CD4-positive, alpha-beta memory T cell (primary cell): ENCODE measurements around the gene ATP4B. TPM values are rescaled to one million over a fixed set of nuclear protein-coding genes. Genes with fewer than 3 reads are reported as not detected.
"Not testable (repeated sequence)": the region's sequence is repeated elsewhere in the genome, so short reads cannot be mapped to it uniquely, and the experiment has no call there.

Source experiments
- CTCF ChIA-PET: fragments of 350-600 bp; sonication (Branson Sonifier 250); formaldehyde crosslinking; loops from one replicate; lab custom pipeline; 2021; ENCODE audit warnings: inconsistent platforms; ENCODE audit not compliant: partially characterized antibody; lab: Charles Lee
- POLR2A ChIA-PET: fragments of 350-600 bp; sonication (Branson Sonifier 250); formaldehyde crosslinking; loops from one replicate; lab custom pipeline; 2021; ENCODE audit not compliant: partially characterized antibody; lab: Charles Lee
- DNase-seq, 5 donors: peaks; one replicate each; pipeline versions ENCODE4 v3.0.0 to v3.0.0-alpha.2; 2020 to 2022; ENCODE audit warnings: mixed read lengths in 1 of 5
- H3K27ac ChIP-seq: one replicate; pipeline ENCODE4 v1.7.0; 2013; ENCODE audit warnings: low read depth, low read length
- H3K27me3 ChIP-seq: 2 replicates; pipeline ENCODE4 v1.7.0; 2013; ENCODE audit warnings: mild to moderate bottlenecking, low read length, moderate library complexity; ENCODE audit not compliant: insufficient read depth
- H3K36me3 ChIP-seq: 2 replicates; pipeline ENCODE4 v1.7.0; 2013; ENCODE audit warnings: mild to moderate bottlenecking, low read length, moderate library complexity; ENCODE audit not compliant: insufficient read depth
- H3K4me1 ChIP-seq: 2 replicates; pipeline ENCODE4 v1.7.0; 2013; ENCODE audit warnings: mild to moderate bottlenecking, low read length, moderate library complexity; ENCODE audit not compliant: insufficient read depth
- H3K4me3 ChIP-seq, 2 donors: one replicate each; pipeline ENCODE4 v1.7.0; 2013; ENCODE audit warnings: low read length in 2 of 2, mild to moderate bottlenecking in 1 of 2
- H3K9me3 ChIP-seq, 2 donors: one replicate each; pipeline ENCODE4 v1.7.0; 2013; ENCODE audit warnings: low read length in 2 of 2, control low read depth in 1 of 2; ENCODE audit not compliant: control insufficient read depth in 1 of 2
- H3K27ac Mint-ChIP-seq, 7 donors: one replicate each; pipeline ENCODE4 v1.8.0; 2020 to 2021; ENCODE audit warnings: mixed read lengths in 7 of 7, mild to moderate bottlenecking in 6 of 7, inconsistent platforms in 3 of 7, moderate library complexity in 3 of 7
- H3K27me3 Mint-ChIP-seq, 2 donors: one replicate each; pipeline ENCODE4 v1.8.0; 2020 to 2021; ENCODE audit warnings: mixed read lengths in 2 of 2
- H3K36me3 Mint-ChIP-seq, 2 donors: one replicate each; pipeline ENCODE4 v1.8.0; 2020 to 2021; ENCODE audit warnings: mixed read lengths in 2 of 2, inconsistent platforms in 1 of 2, mild to moderate bottlenecking in 1 of 2
- H3K4me1 Mint-ChIP-seq, 4 donors: one replicate each; pipeline ENCODE4 v1.8.0; 2020 to 2021; ENCODE audit warnings: mixed read lengths in 4 of 4, mild to moderate bottlenecking in 1 of 4
- H3K4me3 Mint-ChIP-seq, 8 donors: one replicate each; pipeline ENCODE4 v1.8.0; 2020 to 2021; ENCODE audit warnings: mixed read lengths in 8 of 8, mild to moderate bottlenecking in 7 of 8, moderate library complexity in 6 of 8, inconsistent platforms in 3 of 8
- H3K9me3 Mint-ChIP-seq, 8 donors: one replicate each; pipeline ENCODE4 v1.8.0; 2020 to 2021; ENCODE audit warnings: mixed read lengths in 8 of 8, mild to moderate bottlenecking in 5 of 8, inconsistent platforms in 3 of 8, moderate library complexity in 1 of 8
- intact Hi-C: fragments of 100-400 bp; cut with micrococcal nuclease; formaldehyde crosslinking; loops from one replicate; pipeline ENCODE4 v1.15.1; 2023
- polyA plus RNA-seq, 2 donors: library from polyadenylated mRNA; unstranded; fragments of 300-500 nt; fragmentation: Illumina TruSeq; gene quantifications; one replicate each; pipeline ENCODE4 v1.2.3, GENCODE V29; 2021
- total RNA-seq, 2 experiments: library from RNA; stranded (reverse); gene quantifications; one replicate each; pipeline ENCODE4 v1.2.3, GENCODE V29; 2021

Gene ATP4B
- total and polyA plus RNA-seq, 4 experiments from 2014 or later = 0.21 TPM; not detected in 3

DNA sequence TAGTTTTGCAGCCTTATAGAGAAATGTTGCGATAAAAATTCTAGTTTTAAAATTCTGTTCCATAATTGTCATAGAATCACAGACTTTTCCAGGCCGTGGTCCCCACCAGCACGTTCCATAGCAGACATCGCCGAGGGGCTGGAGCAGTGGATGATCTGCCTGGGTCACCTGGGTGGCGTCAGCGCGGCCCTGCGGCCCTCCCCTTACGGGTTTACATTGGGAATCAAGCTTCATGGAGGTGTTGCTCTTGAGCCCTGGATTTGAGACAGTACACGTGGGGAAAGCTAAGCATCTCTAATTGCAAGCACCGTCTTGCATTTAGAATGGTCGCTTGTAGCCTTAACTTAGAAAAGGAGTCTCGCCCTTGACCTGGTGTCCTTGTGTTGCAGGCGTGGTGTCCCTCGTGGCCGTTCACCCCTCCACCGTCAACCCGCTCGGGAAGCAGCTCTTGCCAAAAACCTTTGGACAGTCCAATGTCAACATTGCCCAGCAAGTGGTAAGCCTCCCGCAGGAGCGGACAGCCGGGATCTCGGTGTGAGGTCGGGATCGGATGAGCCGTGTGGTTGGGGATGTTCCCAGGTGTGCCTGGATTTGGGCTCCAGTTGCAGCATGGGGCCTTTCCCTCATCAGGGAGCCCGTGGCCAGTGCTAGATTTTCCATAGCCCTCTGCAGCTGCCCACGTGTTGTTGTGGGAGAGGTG is 35.1 kb downstream of the ATP4B start:
- Histone ChIP-seq H3K27ac (no peak overlapping the region), H3K9me3 (no peaks in the 10 kb centered on the region), H3K4me3 (no peak overlapping the region), H3K36me3 (peaks cover 9% of the 10 kb centered on the region), H3K27me3 (no peaks in the 10 kb centered on the region), H3K4me1 (no peaks in the 10 kb centered on the region)
- H3K9me3 Mint-ChIP-seq = no peaks in the 10 kb centered on the region
- H3K4me1 Mint-ChIP-seq = peaks cover 0 to 6% (median 4%) of the 10 kb centered on the region in 4 donors
- H3K36me3 Mint-ChIP-seq = peaks cover 14 to 25% of the 10 kb centered on the region in 2 donors
- H3K4me3 Mint-ChIP-seq = no peak overlapping the region
- H3K27ac Mint-ChIP-seq = no peak overlapping the region
- DNase-seq = no peak
- ChIA-PET CTCF (no interaction called here), POLR2A (no interaction called here)
- intact Hi-C loops = no loop called here
- no peaks in the 10 kb centered on the region for H3K27me3 Mint-ChIP-seq

DNA sequence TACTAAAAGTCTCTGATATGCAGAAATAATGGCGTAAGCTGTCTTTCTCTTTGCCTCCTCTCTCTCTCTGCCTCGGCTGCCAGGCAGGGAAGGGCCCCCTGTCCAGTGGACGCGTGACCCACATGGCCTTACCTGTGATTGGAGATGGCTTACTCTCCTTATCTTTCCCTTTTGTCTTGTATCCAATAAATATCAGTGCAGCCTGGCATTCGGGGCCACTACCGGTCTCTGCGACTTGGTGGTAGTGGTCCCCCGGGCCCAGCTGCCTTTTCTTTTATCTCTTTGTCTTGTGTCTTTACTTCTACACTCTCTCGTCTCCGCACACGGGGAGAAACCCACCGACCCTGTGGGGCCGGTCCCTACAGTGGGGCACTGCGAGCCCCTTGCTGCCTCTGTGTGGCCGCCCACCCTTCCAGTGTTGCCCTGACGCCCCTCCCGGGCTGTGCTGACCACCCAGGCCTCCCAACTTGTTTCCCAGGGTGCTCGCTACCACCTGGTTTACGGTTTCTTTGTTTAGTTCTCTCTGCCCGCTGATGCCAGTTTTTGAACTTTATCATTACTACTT is 35.9 kb downstream of the ATP4B start:
- H3K4me1 Mint-ChIP-seq, H3K27me3 Mint-ChIP-seq, intact Hi-C loops: not testable (repeated sequence)

DNA sequence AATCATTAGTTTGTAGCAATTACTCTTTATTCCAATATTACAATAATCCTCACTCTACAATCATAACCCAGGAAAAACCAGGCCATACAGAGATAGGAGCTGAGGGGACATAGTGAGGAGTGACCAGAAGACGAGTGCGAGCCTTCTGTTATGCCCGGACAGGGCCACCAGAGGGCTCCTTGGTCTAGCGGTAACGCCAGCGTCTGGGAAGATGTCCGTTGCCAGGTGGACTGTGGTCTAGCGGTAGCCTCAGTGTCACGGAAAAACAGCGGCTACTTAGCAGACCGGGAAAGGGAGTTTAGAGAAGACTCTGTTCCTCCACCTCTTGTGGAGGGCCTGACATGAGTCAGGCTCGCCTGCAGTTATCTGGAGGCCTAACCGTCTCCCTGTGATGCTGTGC is 36.5 kb downstream of the ATP4B start:
- H3K4me3 ChIP-seq, H3K4me3 Mint-ChIP-seq, H3K27me3 ChIP-seq, H3K4me1 Mint-ChIP-seq, H3K27ac ChIP-seq, POLR2A ChIA-PET, DNase-seq, H3K27ac Mint-ChIP-seq, H3K9me3 ChIP-seq, intact Hi-C loops, H3K27me3 Mint-ChIP-seq, H3K9me3 Mint-ChIP-seq, CTCF ChIA-PET, H3K4me1 ChIP-seq: not testable (repeated sequence)
- peaks cover 13% of the 10 kb centered on the region for H3K36me3 ChIP-seq
- H3K36me3 Mint-ChIP-seq = peaks cover 7 to 17% of the 10 kb centered on the region in 2 donors

More for the DNA sequence above, 35.9 kb downstream of the ATP4B start:
- H3K27ac ChIP-seq, H3K4me3 Mint-ChIP-seq, DNase-seq, H3K27me3 ChIP-seq, H3K27ac Mint-ChIP-seq, H3K4me1 ChIP-seq, CTCF ChIA-PET, H3K9me3 ChIP-seq, H3K4me3 ChIP-seq, POLR2A ChIA-PET, H3K36me3 ChIP-seq, H3K9me3 Mint-ChIP-seq: not testable (repeated sequence)
- peaks cover 13 to 23% of the 10 kb centered on the region in 2 donors for H3K36me3 Mint-ChIP-seq

DNA sequence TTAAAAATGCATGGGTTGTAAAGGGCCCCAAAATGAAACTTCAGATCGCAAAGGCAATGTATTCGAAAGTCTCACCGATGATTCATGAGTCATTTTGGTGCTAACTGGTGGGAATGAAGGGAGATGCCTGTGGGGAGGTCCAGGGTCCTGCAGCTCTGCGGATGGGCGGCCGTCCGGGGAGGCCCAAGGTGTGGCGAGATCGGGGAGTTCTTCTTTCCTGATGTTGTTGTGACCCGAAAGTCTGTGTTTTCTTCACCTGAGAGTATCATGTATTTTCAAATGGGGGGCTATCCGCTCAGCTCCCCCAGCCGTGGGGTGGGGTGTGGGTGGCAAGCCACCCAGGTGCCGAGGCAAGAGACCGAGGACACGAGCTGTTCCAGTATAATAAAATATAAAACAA is 37.0 kb downstream of the ATP4B start:
- Mint-ChIP-seq H3K4me3 (no peak overlapping the region), H3K4me1 (peaks cover 0 to 7% (median 6%) of the 10 kb centered on the region in 4 donors), H3K9me3 (no peaks in the 10 kb centered on the region), H3K27ac (peak overlapping the region in 1 of 7 donors; percentile 48), H3K27me3 (no peaks in the 10 kb centered on the region), H3K36me3 (peaks cover 6 to 16% of the 10 kb centered on the region in 2 donors)
- ChIA-PET CTCF (no interaction called here), POLR2A (no interaction called here)
- intact Hi-C loops = no loop called here
- H3K27ac ChIP-seq = no peak overlapping the region
- H3K4me1 ChIP-seq = no peaks in the 10 kb centered on the region
- H3K4me3 ChIP-seq = no peak overlapping the region
- H3K36me3 ChIP-seq = peaks cover 13% of the 10 kb centered on the region
- no peak for DNase-seq
- no peaks in the 10 kb centered on the region for H3K27me3 ChIP-seq
- H3K9me3 ChIP-seq = no peaks in the 10 kb centered on the region

DNA sequence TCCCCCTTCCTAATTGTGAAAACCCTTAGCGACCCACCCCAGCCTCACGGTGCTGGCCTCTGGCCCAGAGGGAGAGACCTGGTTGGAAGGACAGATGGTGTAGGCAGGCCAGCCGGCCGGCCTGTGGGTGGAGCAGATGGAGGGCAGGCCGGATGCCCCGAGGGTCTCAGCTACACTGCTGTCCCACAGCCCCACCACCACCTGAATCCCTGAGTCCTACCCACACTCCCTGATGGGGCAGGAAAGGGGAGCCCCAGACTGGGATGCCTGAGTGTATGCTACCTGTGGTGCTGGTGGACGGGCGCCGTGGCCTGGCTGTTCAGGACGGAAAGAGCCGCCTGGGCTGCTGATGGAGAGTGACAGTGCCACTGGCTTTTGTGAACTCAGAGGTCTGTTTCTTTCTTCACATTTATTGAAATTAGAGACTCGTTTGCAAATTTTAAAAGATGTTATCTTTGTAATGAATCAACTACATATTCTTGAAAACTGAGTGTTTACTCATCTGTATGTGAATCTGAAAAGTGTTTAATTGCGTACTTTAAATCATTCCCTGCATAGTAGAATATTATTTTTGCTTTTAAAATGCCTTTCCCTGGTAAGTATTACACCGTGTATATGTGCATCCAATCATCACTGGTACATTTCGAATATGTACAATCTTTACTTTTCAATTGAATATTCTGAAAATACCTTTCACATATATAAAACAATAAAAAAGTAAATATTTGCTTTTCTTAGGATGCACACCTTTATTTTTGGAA is 37.8 kb downstream of the ATP4B start:
- Mint-ChIP-seq H3K4me3 (no peak overlapping the region), H3K36me3 (peaks cover 6 to 16% of the 10 kb centered on the region in 2 donors), H3K9me3 (no peaks in the 10 kb centered on the region), H3K27ac (no peak overlapping the region), H3K27me3 (no peaks in the 10 kb centered on the region), H3K4me1 (peaks cover 0 to 7% (median 6%) of the 10 kb centered on the region in 4 donors)
- POLR2A ChIA-PET = no interaction called here
- CTCF ChIA-PET = no interaction called here
- intact Hi-C loops = no loop called here
- Histone ChIP-seq H3K4me3 (no peak overlapping the region), H3K4me1 (no peaks in the 10 kb centered on the region), H3K9me3 (no peaks in the 10 kb centered on the region), H3K36me3 (peaks cover 13% of the 10 kb centered on the region), H3K27ac (no peak overlapping the region), H3K27me3 (no peaks in the 10 kb centered on the region)
- DNase-seq = no peak

DNA sequence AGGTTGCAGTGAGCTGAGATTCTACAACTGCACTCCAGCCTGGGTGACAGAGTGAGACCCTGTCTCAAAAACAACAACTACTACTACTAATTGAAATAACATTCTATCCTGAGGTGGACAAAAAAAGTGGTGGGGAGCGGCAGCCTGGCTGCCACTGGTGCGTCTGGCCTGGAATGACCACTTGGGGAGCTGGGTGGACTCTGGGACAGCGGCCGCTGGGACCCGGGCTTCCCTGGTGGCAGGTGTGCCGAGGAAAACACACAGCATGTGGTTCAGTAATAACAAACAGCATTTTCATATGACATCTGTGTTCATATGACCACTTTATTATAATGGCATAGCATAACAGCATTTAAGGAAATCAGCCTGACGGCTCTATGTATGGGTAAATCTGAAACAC is 39.5 kb downstream of the ATP4B start:
- H3K9me3 Mint-ChIP-seq = no peaks in the 10 kb centered on the region
- peaks cover 0 to 11% of the 10 kb centered on the region in 2 donors for H3K36me3 Mint-ChIP-seq
- ChIA-PET POLR2A (no interaction called here), CTCF (no interaction called here)
- H3K4me3 ChIP-seq = no peak overlapping the region
- peaks cover 0 to 7% (median 6%) of the 10 kb centered on the region in 4 donors for H3K4me1 Mint-ChIP-seq
- H3K36me3 ChIP-seq = peaks cover 9% of the 10 kb centered on the region
- H3K27ac ChIP-seq = no peak overlapping the region
- peak overlapping the region in 3 of 7 donors; percentile 51 to 69 (median 60) for H3K27ac Mint-ChIP-seq
- H3K4me3 Mint-ChIP-seq = no peak overlapping the region
- H3K9me3 ChIP-seq = no peaks in the 10 kb centered on the region
- no peak for DNase-seq
- H3K27me3 Mint-ChIP-seq = no peaks in the 10 kb centered on the region
- no peaks in the 10 kb centered on the region for H3K4me1 ChIP-seq
- intact Hi-C loops = no loop called here
- no peaks in the 10 kb centered on the region for H3K27me3 ChIP-seq

DNA sequence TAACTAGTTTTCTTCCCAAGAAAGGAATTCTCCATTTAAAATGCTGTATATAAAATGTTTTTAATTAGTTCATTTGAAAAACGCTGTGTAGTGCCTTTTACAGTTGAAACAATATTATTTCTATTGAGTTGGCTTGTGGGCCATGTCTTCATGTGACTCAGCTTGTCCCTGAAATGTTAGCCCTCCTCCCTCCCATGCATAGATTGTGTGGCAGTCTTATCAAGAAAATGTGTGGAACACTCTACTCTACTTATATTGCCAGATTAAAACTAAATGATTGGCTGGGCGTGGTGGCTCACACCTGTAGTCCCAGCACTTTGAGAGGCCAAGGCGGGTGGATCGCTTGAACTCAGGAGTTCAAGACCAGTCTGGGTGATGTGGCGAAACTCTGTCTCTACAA is 40.0 kb downstream of the ATP4B start:
- intact Hi-C loops = no loop called here
- H3K4me3 Mint-ChIP-seq = no peak overlapping the region
- Histone ChIP-seq H3K27me3 (no peaks in the 10 kb centered on the region), H3K4me1 (no peaks in the 10 kb centered on the region), H3K36me3 (peaks cover 7% of the 10 kb centered on the region), H3K9me3 (no peaks in the 10 kb centered on the region), H3K27ac (no peak overlapping the region), H3K4me3 (no peak overlapping the region)
- ChIA-PET POLR2A (no interaction called here), CTCF (no interaction called here)
- no peaks in the 10 kb centered on the region for H3K27me3 Mint-ChIP-seq
- H3K9me3 Mint-ChIP-seq = no peaks in the 10 kb centered on the region
- peaks cover 0 to 7% (median 6%) of the 10 kb centered on the region in 4 donors for H3K4me1 Mint-ChIP-seq
- H3K36me3 Mint-ChIP-seq = peaks cover 0 to 10% of the 10 kb centered on the region in 2 donors
- H3K27ac Mint-ChIP-seq = peak overlapping the region in 3 of 7 donors; percentile 17 to 60 (median 27)
- DNase-seq = no peak
